AG09319 (cell line): ENCODE data around the gene KRTAP5-4.
"Not testable (repeated sequence)": the region's sequence is repeated elsewhere in the genome, so short reads cannot be mapped to it uniquely, and the experiment has no call there.

Source experiments
- DNase-seq: peaks from one replicate; pipeline ENCODE4 v3.0.0-alpha.2; 2010; ENCODE audit warnings: low read depth; ENCODE audit errors: extremely low read depth
- CTCF ChIP-seq: IDR thresholded peaks from 2 replicates; pipeline ENCODE4 v1.5.1; 2011; ENCODE audit warnings: low read depth, mild to moderate bottlenecking, inconsistent platforms, low read length, moderate library complexity

Gene KRTAP5-4

GRCh38 chr11:1618231-1618630 lies 3.7 kb downstream of the KRTAP5-4 start:
- peak; percentile 34 for DNase-seq
- TF ChIP-seq CTCF: no peak

- no peak for TF ChIP-seq CTCF
- DNase-seq: no peak
These were observed 13.6 kb downstream of the KRTAP5-4 start, which contains the start of gene KRTAP5-3 for GRCh38 chr11:1608363-1608762. Gene KRTAP5-3 (minus strand): TSS chr11:1608463. CDS start chr11:1608385, 78 bp downstream.

- not testable (repeated sequence) for DNase-seq
These were observed 14.0 kb downstream of the KRTAP5-4 start for GRCh38 chr11:1607901-1608300.

- DNase-seq: not testable (repeated sequence)
These were observed 14.6 kb downstream of the KRTAP5-4 start for GRCh38 chr11:1607156-1607845.

GRCh38 chr11:1605923-1606322 lies 16.0 kb downstream of the KRTAP5-4 start:
- not testable (repeated sequence) for DNase-seq

- no peak for TF ChIP-seq CTCF
- DNase-seq: no peak
These were observed 17.2 kb downstream of the KRTAP5-4 start for GRCh38 chr11:1604711-1605110.

- TF ChIP-seq CTCF: no peak
- DNase-seq: no peak
These were observed 17.8 kb downstream of the KRTAP5-4 start for GRCh38 chr11:1604181-1604580.

- no peak for DNase-seq
- no peak for TF ChIP-seq CTCF
These were observed 18.3 kb downstream of the KRTAP5-4 start for GRCh38 chr11:1603629-1604028.

GRCh38 chr11:1601663-1602062 lies 20.3 kb downstream of the KRTAP5-4 start:
- not testable (repeated sequence) for DNase-seq

GRCh38 chr11:1600626-1601025 lies 21.3 kb downstream of the KRTAP5-4 start:
- DNase-seq: no peak
- no peak for TF ChIP-seq CTCF
